ENCODE data around the gene COG2. TPM values are rescaled to one million over a fixed set of nuclear protein-coding genes. Genes with fewer than 3 reads are reported as not detected.

Gene COG2
- total RNA-seq, 1 experiment from 2014 or later, result 46.9 TPM

GRCh38 chr1:230691615-230692014 lies 49.3 kb downstream of the COG2 start:
- TF ChIP-seq CTCF (IDR thresholded peaks at IDR 0.05; ENCODE audit: insufficient read depth in 1 of 2, low read depth in 1 of 2, low read length in 1 of 2, severe bottlenecking in 1 of 2, unreplicated experiment in 1 of 2), result no peak
- Mint-ChIP-seq H3K9me3 (ENCODE audit: unreplicated experiment) (no peaks in the 10 kb centered on the region), H3K4me3 (ENCODE audit: unreplicated experiment) (no peak overlapping the region), H3K36me3 (ENCODE audit: insufficient read depth, unreplicated experiment) (peaks cover 58% of the 10 kb centered on the region), H3K27ac (ENCODE audit: unreplicated experiment) (no peak overlapping the region), H3K4me1 (ENCODE audit: low read depth, unreplicated experiment) (no peaks in the 10 kb centered on the region), H3K27me3 (ENCODE audit: insufficient read depth, unreplicated experiment) (no peaks in the 10 kb centered on the region)
- ChIA-PET CTCF (no interaction called here), POLR2A (no interaction called here)
- no peak for DNase-seq
- Histone ChIP-seq H3K36me3 (ENCODE audit: control insufficient read depth, insufficient read depth, low read length) (peaks cover 7% of the 10 kb centered on the region), H3K9me3 (no peaks in the 10 kb centered on the region), H3K4me3 (ENCODE audit: low read depth, low read length) (no peak overlapping the region), H3K27me3 (replicated peaks; ENCODE audit: control insufficient read depth, insufficient read depth, low read length) (no peaks in the 10 kb centered on the region), H3K4me1 (no peaks in the 10 kb centered on the region)
- intact Hi-C loops (cut with micrococcal nuclease; ENCODE audit: unreplicated experiment), result no loop called here
- BruUV-seq (replicated peaks), result no TSS peak

- intact Hi-C loops (cut with micrococcal nuclease; ENCODE audit: unreplicated experiment), result no loop called here
- no peak for DNase-seq
Measured at GRCh38 chr1:230693221-230693620, 50.9 kb downstream of the COG2 start.

GRCh38 chr1:230693777-230694176 lies 51.5 kb downstream of the COG2 start:
- no TSS peak for BruUV-seq (replicated peaks)
- Mint-ChIP-seq H3K36me3 (ENCODE audit: insufficient read depth, unreplicated experiment) (peaks cover 44% of the 10 kb centered on the region), H3K27ac (ENCODE audit: unreplicated experiment) (peak overlapping the region; percentile 17), H3K4me1 (ENCODE audit: low read depth, unreplicated experiment) (peaks cover 6% of the 10 kb centered on the region), H3K27me3 (ENCODE audit: insufficient read depth, unreplicated experiment) (no peaks in the 10 kb centered on the region), H3K4me3 (ENCODE audit: unreplicated experiment) (no peak overlapping the region), H3K9me3 (ENCODE audit: unreplicated experiment) (no peaks in the 10 kb centered on the region)
- Histone ChIP-seq H3K4me1 (no peaks in the 10 kb centered on the region), H3K9me3 (no peaks in the 10 kb centered on the region), H3K27me3 (replicated peaks; ENCODE audit: control insufficient read depth, insufficient read depth, low read length) (no peaks in the 10 kb centered on the region), H3K36me3 (ENCODE audit: control insufficient read depth, insufficient read depth, low read length) (peaks cover 3% of the 10 kb centered on the region), H3K4me3 (ENCODE audit: low read depth, low read length) (no peak overlapping the region)
- ChIA-PET CTCF (no interaction called here), POLR2A (no interaction called here)
- no peak for TF ChIP-seq CTCF (IDR thresholded peaks at IDR 0.05; ENCODE audit: insufficient read depth in 1 of 2, low read depth in 1 of 2, low read length in 1 of 2, severe bottlenecking in 1 of 2, unreplicated experiment in 1 of 2)
- DNase-seq, result no peak
- intact Hi-C loops (cut with micrococcal nuclease; ENCODE audit: unreplicated experiment), result no loop called here

More at GRCh38 chr1:230693221-230693620, 50.9 kb downstream of the COG2 start:
- H3K9me3 Mint-ChIP-seq (ENCODE audit: unreplicated experiment), result no peaks in the 10 kb centered on the region
- Histone ChIP-seq H3K27me3 (replicated peaks; ENCODE audit: control insufficient read depth, insufficient read depth, low read length) (no peaks in the 10 kb centered on the region), H3K36me3 (ENCODE audit: control insufficient read depth, insufficient read depth, low read length) (peaks cover 3% of the 10 kb centered on the region), H3K9me3 (no peaks in the 10 kb centered on the region), H3K4me1 (no peaks in the 10 kb centered on the region), H3K4me3 (ENCODE audit: low read depth, low read length) (no peak overlapping the region)
- peaks cover 3% of the 10 kb centered on the region for H3K4me1 Mint-ChIP-seq (ENCODE audit: low read depth, unreplicated experiment)
- no peak for TF ChIP-seq CTCF (IDR thresholded peaks at IDR 0.05; ENCODE audit: insufficient read depth in 1 of 2, low read depth in 1 of 2, low read length in 1 of 2, severe bottlenecking in 1 of 2, unreplicated experiment in 1 of 2)
- ChIA-PET POLR2A (interaction anchor here (0.6 kb wide), 1 partner anchor 155 kb away, joined by 3 read pairs; no protein-coding TSS in a partner anchor), CTCF (no interaction called here)
- peaks cover 48% of the 10 kb centered on the region for H3K36me3 Mint-ChIP-seq (ENCODE audit: insufficient read depth, unreplicated experiment)
- no peak overlapping the region for H3K27ac Mint-ChIP-seq (ENCODE audit: unreplicated experiment)
- no peaks in the 10 kb centered on the region for H3K27me3 Mint-ChIP-seq (ENCODE audit: insufficient read depth, unreplicated experiment)
- no peak overlapping the region for H3K4me3 Mint-ChIP-seq (ENCODE audit: unreplicated experiment)
- BruUV-seq (replicated peaks), result no TSS peak

Measured in Caco-2 (cell line).